Measurements from ENCODE around the gene FRG1.
"Not testable (repeated sequence)": the region's sequence is repeated elsewhere in the genome, so short reads cannot be mapped to it uniquely, and the experiment has no call there.

Gene FRG1

GRCh38 chr4:189985651-189986243, 45.1 kb downstream of the FRG1 start:
- not testable (repeated sequence) for DNase-seq

- DNase-seq: no peak
Observed at GRCh38 chr4:189988877-189989431, 48.3 kb downstream of the FRG1 start.

- not testable (repeated sequence) for DNase-seq
Observed at GRCh38 chr4:189989941-189990340, 49.3 kb downstream of the FRG1 start.
